HG03575 (cell line): ENCODE data around the gene MDN1.
"Not testable (repeated sequence)": the region's sequence is repeated elsewhere in the genome, so short reads cannot be mapped to it uniquely, and the experiment has no call there.

Experiments
- ATAC-seq: cut with Tn5 transposase; IDR thresholded peaks from one replicate; pipeline ENCODE4 v1.9.1; 2021; ENCODE audit not compliant: unreplicated experiment, insufficient number of reproducible peaks, low FRiP score; ENCODE audit errors: extremely low read depth

Gene MDN1

GRCh38 chr6:89636412-89636811 is 183.2 kb downstream of the MDN1 start:
- ATAC-seq: not testable (repeated sequence)

DNA sequence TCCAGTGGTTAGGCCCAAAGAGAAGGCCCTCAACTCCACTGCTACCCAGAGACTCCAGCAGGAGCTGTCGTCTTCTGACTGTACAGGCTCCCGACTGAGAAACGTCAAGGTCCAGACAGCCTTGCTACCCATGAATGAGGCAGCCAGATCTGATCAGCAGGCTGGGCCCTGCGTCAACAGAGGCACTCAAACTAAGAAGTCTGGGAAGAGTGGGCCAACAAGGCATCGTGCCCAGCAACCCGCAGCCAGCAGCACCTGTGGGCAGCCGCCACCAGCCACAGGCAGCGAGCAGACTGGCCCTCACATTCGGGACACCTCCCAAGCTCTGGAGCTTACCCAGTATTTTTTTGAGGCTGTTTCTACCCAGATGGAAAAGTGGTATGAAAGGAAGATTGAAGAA is 189.1 kb downstream of the MDN1 start:
- ATAC-seq: no peak

DNA sequence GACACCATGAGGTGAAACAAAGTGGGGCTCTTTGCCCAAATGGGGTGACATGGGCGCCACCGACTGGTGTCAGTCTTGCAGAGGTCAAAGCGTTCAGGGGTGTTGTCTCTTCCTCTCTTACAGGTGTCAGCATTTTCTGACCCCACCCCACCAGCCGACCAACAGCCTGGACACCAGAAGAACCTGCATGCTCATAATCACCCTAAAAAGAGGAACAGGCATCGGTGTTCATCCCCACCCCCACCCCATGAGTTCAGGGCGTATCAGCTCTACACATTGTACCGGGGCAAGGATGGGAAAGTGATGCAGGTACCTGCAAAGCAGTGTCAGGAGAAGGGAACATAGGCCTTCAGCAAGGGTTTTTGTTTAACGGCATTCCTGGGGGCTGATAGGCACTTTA is 195.8 kb downstream of the MDN1 start:
- ATAC-seq: no peak

DNA sequence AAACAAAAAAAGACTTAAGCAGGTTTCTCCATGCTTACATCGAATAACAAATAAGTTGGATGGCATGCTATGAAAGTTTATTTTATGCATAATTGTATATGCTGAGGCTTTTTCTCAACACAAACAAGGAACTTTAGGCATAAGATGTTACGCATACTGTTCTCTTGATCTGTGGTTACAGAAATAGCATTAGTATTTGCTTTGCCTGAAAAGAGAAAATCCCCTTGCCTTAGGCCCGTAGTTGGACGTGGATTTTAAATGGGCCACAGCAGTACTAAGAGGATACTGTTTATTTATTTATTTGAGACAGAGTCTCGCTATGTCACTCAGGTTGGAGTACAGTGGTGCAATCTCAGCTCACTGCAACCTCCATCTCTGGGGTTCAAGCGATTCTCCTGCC is 200.0 kb downstream of the MDN1 start:
- no peak for ATAC-seq

- ATAC-seq: no peak
These were observed 201.6 kb downstream of the MDN1 start for GRCh38 chr6:89618026-89618425.

DNA sequence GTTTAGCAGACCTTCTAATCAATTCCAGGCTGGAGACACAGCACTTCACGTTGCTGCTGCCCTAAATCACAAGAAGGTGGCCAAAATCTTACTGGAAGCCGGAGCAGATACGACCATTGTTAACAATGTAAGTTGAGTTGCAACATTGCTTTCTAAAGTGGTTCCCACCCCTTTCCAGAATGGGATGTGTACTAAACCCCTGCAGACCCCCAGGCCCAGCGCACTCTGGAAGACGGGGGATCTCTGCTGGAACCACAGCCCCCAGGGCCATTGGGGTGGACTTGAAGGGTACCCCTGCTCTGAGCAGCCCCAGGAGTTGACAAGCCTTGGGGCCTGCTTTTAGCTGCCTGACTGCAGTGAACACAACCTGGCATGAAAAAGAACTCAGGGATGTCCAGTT is 203.1 kb downstream of the MDN1 start:
- ATAC-seq: no peak

- ATAC-seq: no peak
These were observed 203.7 kb downstream of the MDN1 start for GRCh38 chr6:89615882-89616281.

DNA sequence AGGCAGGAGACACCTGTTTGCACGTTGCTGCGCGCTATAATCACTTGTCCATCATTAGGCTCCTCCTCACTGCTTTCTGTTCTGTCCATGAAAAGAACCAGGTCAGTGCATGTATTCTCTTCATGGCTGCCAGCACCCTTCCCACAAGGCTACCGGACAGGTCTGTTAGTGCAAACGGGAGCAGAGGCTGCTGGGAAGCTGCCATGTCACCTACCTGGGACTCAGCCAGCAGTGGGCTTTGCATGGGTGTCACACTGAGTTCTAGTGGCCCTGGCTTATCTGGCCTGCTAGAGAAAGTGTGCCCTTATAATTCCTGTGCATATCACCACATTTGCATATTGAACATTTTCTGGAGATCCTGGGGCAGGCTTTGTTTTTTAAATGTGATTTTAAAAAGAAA is 205.8 kb downstream of the MDN1 start:
- no peak for ATAC-seq

GRCh38 chr6:89612121-89612520 is 207.5 kb downstream of the MDN1 start:
- ATAC-seq: no peak

DNA sequence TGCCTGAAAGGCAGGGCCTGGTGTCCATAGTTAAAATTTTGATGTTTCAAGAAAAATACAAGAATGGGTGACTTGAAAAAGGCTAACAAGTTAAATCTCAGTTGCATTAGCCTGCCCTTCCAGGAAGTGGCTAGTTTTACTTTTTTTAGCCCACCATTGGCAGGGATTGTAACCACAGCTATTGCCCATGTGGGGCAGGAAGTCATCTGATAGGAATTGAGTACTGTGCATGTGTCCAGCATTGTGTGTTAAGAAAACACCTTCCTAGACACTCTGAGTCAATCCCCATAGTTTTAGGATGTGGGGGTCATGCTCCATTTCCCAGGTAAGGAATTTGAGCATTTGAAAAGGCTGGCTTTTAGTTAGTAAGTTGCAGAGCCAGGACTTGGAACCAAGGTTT is 207.9 kb downstream of the MDN1 start:
- no peak for ATAC-seq

DNA sequence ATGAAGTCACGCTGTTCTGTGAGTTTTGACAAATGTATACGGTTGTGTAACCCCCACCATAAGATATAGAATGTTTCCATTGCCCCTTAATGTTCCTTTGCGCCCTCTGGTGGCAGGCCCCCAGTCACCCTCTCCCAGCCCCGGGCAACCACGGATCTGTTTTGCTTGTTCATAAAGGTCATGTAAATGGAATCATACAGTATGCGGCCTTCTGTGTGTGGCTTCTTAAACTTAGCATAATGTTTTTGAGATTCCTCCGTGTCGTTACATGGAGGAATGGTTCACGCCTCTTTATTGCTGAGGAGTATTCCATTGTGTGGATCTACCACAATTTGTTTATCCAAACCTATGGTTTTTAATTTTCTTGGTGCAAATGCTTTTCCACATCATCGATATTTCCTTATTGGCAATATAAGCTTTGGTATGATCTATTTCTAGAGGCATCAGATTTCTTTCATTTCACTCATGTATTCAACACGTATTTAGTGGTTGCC is 209.4 kb downstream of the MDN1 start:
- ATAC-seq: peak; percentile 64

DNA sequence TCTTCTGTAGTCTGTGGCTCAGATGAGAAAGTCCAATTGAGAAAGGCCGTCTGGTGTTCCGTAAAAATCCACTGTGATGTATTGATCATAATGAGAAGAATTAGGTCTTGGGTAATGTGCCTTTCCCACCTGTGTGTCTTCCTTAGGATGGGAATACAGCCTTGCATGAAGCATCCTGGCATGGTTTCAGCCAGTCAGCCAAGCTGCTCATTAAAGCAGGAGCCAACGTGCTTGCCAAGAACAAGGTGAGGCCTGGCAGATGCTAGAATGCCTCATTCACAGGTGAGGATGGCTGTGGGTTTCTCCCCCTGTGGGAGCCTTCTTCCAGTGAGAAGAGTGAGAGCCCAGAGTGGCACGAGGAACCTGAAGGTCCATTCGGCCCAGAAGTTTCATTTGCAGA is 213.7 kb downstream of the MDN1 start:
- ATAC-seq: no peak

DNA sequence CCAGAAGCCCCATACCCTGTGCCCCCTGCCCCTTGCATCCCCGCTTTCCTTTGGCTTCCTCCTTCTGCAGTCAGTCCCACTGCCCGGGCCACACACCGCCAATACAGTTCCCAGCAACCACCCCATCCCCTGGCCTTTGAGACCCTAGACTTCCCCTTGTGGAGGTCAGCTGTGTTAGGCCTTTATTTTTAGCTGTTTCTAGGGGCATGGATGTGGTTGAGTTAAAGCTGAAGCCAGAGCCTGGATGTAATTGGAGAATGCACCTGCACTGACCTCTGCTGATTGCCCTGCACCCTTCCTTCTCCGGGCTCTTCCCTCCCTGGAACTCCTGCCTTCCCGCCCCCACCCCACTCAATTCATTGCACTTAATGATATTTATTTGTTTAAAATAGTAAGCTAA is 214.9 kb downstream of the MDN1 start:
- no peak for ATAC-seq

DNA sequence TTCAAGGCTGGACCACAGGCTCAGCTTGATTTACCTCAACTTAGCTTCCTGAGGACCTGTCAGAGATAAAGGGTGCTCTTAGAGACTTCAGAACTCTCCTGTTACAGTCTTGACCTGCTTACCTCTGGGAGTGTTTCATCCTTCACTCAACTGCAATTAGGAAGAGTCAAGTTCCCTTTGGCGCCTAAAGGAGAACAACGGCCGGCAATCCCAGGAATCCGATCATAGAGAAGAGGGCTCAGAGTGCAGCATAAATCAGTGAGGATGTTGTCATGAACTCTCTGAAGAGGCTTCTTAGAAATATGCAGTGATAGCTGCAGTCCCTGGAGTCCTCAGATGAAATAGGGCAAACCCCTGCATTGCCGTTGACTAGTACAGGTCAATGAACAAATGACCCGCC is 217.4 kb downstream of the MDN1 start:
- ATAC-seq: no peak

DNA sequence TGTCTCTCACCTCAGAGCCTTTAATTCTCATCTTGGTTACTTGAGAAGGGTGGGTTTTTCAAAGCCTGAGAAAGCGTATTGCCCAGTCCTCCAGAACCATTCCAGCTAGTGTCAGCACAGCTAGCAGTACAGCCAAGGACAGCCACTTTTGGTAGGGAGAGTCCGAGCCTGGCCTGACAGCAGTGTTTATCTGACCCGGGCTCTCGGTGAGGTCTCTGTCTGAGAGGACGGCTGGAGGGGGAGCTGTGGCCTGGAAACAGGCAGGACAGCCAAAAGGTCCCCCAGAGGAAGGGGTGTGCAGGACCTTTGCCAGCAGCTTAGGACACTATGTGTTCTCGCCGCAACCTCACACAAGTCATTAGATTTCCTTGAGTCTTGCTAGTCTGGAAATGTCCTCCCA is 219.9 kb downstream of the MDN1 start:
- no peak for ATAC-seq

- no peak for ATAC-seq
These were observed 221.6 kb downstream of the MDN1 start for GRCh38 chr6:89597988-89598387.

DNA sequence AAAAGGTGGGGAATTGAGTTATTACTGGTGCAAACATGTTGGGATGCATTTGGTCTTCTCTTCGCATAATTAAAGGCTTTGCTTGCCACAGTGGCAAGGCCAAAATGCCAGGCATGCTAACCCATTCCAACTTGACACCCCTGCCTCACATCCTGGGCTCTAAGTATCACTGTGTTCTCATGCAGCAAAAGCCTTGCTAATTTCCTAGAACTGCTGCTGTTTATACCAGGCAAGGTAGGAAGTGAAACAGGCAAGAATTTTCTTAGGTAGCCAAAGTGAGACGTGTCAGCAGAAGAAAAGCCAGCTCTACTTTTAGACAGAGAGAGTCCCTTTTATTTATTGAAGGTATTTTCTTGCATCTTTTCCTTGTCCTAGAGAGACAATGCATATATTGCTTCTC is 222.2 kb downstream of the MDN1 start:
- no peak for ATAC-seq

GRCh38 chr6:89596484-89596883 is 223.1 kb downstream of the MDN1 start:
- no peak for ATAC-seq

GRCh38 chr6:89596056-89596455 is 223.5 kb downstream of the MDN1 start:
- peak; percentile 83 for ATAC-seq
